Right lobe of liver (tissue), 4 donors: ENCODE data around the gene FHIT.

Experiments used
- CTCF ChIP-seq, 4 donors: fragments of 200-600 bp in 3 of 4; fragments of 450-650 bp in 1 of 4; IDR thresholded peaks; one replicate each; pipeline versions ENCODE4 v1.5.1 to v1.8.0; 2016 to 2022; ENCODE audit warnings: antibody characterized with exemption in 4 of 4, mild to moderate bottlenecking in 2 of 4
- POLR2A ChIP-seq: fragments of 450-650 bp; IDR thresholded peaks from one replicate; pipeline ENCODE4 v1.6.1; 2017; ENCODE audit warnings: antibody characterized with exemption, mild to moderate bottlenecking
- donor health status: DM: no; HTN: no; CAD: no.
- donor health status: DM: no; HTN: no; CAD: no.
- donor health status: DM: no; HTN: yes; CAD: no.

GRCh38 chr3:59737241-59737640 is 1514.0 kb downstream of the FHIT start:
- TF ChIP-seq CTCF (IDR thresholded peaks at IDR 0.05) (no peak), POLR2A (no peak)
